Left lung (tissue), 10 donors: ENCODE results near the gene NT5DC3. TPM values are rescaled to one million over a fixed set of nuclear protein-coding genes. Genes with fewer than 3 reads are reported as not detected.

ENCODE experiments used
- ATAC-seq: fragments of 200-7000 bp; cut with Tn5 transposase; one replicate; pipeline ENCODE4 v1.9.1; 2020; ENCODE audit warnings: moderate library complexity
- DNase-seq, 4 donors: peaks; one replicate each; pipeline ENCODE4 v3.0.0-alpha.2; 2013 to 2020
- H3K27ac ChIP-seq, 2 donors: fragments of 200-600 bp; sonication (generic) in 1 of 2; one replicate each; pipeline versions ENCODE4 v1.5.0 to v1.8.0; 2020 to 2021
- H3K27me3 ChIP-seq, 2 donors: fragments of 200-600 bp; sonication (generic) in 1 of 2; one replicate each; pipeline versions ENCODE4 v1.5.0 to v1.8.0; 2020 to 2021
- H3K36me3 ChIP-seq, 2 donors: fragments of 200-600 bp; sonication (generic) in 1 of 2; one replicate each; pipeline versions ENCODE4 v1.5.0 to v1.8.0; 2020 to 2021
- H3K4me1 ChIP-seq, 2 donors: fragments of 200-600 bp; one replicate each; pipeline ENCODE4 v1.8.0; 2021
- H3K4me3 ChIP-seq, 2 donors: fragments of 200-600 bp; sonication (generic) in 1 of 2; one replicate each; pipeline versions ENCODE4 v1.5.0 to v1.8.0; 2020 to 2021; ENCODE audit warnings: mild to moderate bottlenecking in 1 of 2
- H3K9me3 ChIP-seq, 2 donors: fragments of 200-600 bp; sonication (generic) in 1 of 2; one replicate each; pipeline versions ENCODE4 v1.5.0 to v1.8.0; 2020 to 2021
- intact Hi-C, 2 donors: fragments of 100-400 bp; cut with DNase I; formaldehyde crosslinking; loops; one replicate each; pipeline versions ENCODE4 v1.11.2 to v1.14.2; 2022
- polyA plus RNA-seq, 6 donors: library from polyadenylated mRNA; unstranded; fragments of 120-200 nt; gene quantifications; one replicate each; pipeline ENCODE4 v1.2.1, GENCODE V29; 2013; ENCODE audit not compliant: insufficient read length in 6 of 6
- total RNA-seq, 2 donors: library from RNA; stranded (reverse); fragmentation: NEBNext Ultra II Directional; extraction: Animal tissue kit (Norgen Biotek cat#: 25700); gene quantifications; one replicate each; pipeline ENCODE4 v1.2.1, GENCODE V29; 2021
- TF ChIP-seq, protein P1 (sequence below), 2 donors: fragments of 200-600 bp; sonication (generic) in 1 of 2; IDR thresholded peaks; one replicate each; pipeline versions ENCODE4 v1.5.0 to v1.8.0; 2021; ENCODE audit warnings: antibody characterized with exemption in 2 of 2
- donor health status: DM: no; HTN: yes; CAD: no.
- donor health status: DM: no; HTN: no; CAD: no.

The NT5DC3 gene
- total and polyA plus RNA-seq, 8 donors, result 5.2 to 8.9 (median 7.5) TPM

DNA sequence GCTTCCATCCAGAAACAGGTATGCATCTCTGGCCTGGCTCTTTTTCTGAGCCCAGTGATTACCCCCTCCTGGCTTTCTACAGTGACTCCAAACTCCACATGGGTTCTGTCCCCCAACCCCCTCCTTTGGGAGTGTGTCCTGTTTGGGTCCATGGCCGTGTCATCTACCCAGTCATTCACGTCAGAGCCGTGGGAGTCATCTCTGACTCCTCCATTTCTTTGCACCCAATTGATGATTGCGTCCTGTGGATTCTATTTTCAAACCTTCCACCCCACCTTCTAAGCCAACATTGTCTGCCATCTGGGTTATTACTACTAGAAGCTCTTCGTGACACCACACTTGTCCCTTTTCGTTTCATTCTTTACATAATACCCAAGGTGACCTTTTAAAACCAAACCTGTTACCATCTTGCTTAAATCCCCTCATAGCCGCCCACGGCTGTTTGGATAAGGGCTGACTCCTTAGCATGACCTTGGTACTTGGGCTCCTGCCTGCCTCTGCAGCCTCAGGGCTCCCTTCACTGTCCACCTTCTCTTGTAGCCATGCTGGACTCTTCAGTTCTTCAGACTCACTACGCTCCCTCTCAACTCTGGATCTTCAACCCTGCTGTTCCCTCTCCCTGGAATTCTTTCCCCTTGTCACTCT, 38.1 kb upstream of the NT5DC3 start:
- Histone ChIP-seq H3K27ac (no peak overlapping the region), H3K27me3 (no peaks in the 10 kb centered on the region), H3K4me1 (no peaks in the 10 kb centered on the region), H3K9me3 (no peaks in the 10 kb centered on the region), H3K36me3 (no peaks in the 10 kb centered on the region), H3K4me3 (no peak overlapping the region)
- DNase-seq (no peak), ATAC-seq (no peak)
- TF ChIP-seq, protein P1, sequence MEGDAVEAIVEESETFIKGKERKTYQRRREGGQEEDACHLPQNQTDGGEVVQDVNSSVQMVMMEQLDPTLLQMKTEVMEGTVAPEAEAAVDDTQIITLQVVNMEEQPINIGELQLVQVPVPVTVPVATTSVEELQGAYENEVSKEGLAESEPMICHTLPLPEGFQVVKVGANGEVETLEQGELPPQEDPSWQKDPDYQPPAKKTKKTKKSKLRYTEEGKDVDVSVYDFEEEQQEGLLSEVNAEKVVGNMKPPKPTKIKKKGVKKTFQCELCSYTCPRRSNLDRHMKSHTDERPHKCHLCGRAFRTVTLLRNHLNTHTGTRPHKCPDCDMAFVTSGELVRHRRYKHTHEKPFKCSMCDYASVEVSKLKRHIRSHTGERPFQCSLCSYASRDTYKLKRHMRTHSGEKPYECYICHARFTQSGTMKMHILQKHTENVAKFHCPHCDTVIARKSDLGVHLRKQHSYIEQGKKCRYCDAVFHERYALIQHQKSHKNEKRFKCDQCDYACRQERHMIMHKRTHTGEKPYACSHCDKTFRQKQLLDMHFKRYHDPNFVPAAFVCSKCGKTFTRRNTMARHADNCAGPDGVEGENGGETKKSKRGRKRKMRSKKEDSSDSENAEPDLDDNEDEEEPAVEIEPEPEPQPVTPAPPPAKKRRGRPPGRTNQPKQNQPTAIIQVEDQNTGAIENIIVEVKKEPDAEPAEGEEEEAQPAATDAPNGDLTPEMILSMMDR (IDR thresholded peaks at IDR 0.05), result no peak
- intact Hi-C loops, result loop anchor here in 1 of 2 donors (5.0 kb wide), 1 partner anchor 228 kb away; no protein-coding TSS in a partner anchor

DNA sequence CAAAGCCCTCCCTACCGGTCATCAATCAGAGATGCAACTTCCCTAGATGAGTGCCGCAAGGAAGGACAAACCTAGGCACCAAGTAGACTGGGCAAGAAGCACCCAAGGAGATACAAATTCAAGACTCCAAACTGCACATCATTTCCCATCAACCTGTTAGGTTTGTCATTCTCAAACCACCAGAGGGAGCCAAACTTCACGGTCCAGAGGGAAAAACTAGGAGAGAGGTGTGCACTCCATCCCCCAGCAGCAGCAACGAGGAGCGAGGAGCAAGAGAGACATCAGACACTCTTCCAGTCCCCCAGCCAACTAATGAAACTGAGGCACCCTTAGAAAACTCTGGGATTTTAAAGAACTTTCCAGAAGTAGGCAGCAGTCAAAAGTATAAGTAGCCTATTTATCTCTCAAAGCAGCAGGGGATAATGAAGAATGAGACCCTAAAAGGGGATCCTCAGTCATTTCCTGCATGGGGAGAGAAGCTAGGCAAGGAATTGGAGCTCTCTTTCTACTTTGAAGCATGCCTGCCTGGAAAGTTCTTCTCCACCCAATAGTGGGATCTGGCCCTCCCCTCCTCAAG, 37.0 kb upstream of the NT5DC3 start:
- TF ChIP-seq, protein P1 (IDR thresholded peaks at IDR 0.05), result peak; percentile 45 to 56
- Histone ChIP-seq H3K9me3 (no peaks in the 10 kb centered on the region), H3K36me3 (no peaks in the 10 kb centered on the region), H3K4me1 (no peaks in the 10 kb centered on the region), H3K27me3 (no peaks in the 10 kb centered on the region), H3K27ac (no peak overlapping the region), H3K4me3 (no peak overlapping the region)
- intact Hi-C loops, result loop anchor here in 1 of 2 donors (5.0 kb wide), 1 partner anchor 229 kb away; no protein-coding TSS in a partner anchor
- DNase-seq (peak in 2 of 4 donors; percentile 36 to 61), ATAC-seq (peak; percentile 91)

DNA sequence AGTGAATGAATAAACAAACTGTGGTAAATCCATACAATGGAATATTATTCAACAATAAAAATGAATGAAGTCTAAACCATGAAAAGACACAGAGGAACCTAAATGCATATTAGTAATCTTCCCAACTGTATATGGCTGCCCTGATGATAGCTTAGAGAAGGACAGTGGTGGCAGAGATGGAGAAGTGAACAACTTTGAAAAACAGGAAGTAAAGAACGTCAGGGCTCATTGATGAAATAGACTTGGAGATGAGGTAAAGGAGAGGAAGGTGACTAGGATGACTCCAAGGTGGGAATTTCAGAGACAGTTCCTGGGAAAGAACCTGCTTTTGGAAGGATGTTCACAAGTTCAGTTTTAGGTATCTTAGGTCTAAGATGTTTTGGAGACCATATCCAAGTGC, 36.3 kb upstream of the NT5DC3 start:
- Histone ChIP-seq H3K27me3 (no peaks in the 10 kb centered on the region), H3K27ac (no peak overlapping the region), H3K4me3 (no peak overlapping the region), H3K4me1 (no peaks in the 10 kb centered on the region), H3K9me3 (no peaks in the 10 kb centered on the region), H3K36me3 (no peaks in the 10 kb centered on the region)
- ATAC-seq, result no peak
- TF ChIP-seq, protein P1 (IDR thresholded peaks at IDR 0.05), result no peak
- intact Hi-C loops, result loop anchor here in 1 of 2 donors (5.0 kb wide), 1 partner anchor 230 kb away; no protein-coding TSS in a partner anchor
- DNase-seq, result no peak

DNA sequence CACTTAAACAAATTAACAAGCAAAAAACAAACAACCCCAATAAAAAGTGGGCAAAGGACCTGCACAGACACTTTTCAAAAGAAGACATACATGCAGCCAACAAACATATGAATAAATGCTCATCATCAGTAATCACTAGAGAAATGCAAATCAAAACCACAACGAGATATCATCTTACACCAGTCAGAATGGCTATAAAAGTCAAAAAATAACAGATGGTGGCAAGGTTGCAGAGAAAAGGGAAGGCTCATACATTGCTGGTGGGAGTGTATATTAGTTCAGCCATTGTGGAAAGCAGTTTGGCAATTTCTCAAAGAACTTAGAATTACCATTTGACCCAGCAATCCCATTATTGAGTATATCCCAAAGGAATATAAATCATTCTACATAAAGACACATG, 34.6 kb upstream of the NT5DC3 start:
- DNase-seq (no peak), ATAC-seq (no peak)
- Histone ChIP-seq H3K36me3 (no peaks in the 10 kb centered on the region), H3K27me3 (no peaks in the 10 kb centered on the region), H3K9me3 (no peaks in the 10 kb centered on the region), H3K4me1 (no peaks in the 10 kb centered on the region), H3K27ac (no peak overlapping the region), H3K4me3 (no peak overlapping the region)
- TF ChIP-seq, protein P1 (IDR thresholded peaks at IDR 0.05), result no peak
- intact Hi-C loops, result loop anchor here in 1 of 2 donors (5.0 kb wide), 1 partner anchor 232 kb away; no protein-coding TSS in a partner anchor

DNA sequence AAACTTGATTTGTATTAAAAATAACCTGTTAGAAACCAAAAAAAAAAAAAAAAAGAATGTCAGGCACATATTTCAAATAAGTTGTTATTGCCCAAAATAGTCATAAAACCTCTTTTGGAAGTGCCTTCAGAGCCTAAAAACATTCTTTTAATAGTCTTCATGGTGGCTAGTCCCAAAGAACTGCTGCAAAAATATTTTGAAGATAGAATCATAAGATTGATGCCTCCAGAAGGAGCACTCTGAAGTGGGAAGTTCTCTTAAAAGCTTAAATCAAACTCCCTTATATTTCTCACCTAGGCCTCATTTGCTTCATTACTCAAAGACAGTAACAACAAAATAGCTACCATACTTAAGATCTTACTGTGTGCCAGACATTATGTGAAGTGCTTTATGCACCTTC, 27.2 kb upstream of the NT5DC3 start:
- Histone ChIP-seq H3K9me3 (no peaks in the 10 kb centered on the region), H3K4me3 (no peak overlapping the region), H3K4me1 (no peaks in the 10 kb centered on the region), H3K27me3 (no peaks in the 10 kb centered on the region), H3K27ac (no peak overlapping the region), H3K36me3 (no peaks in the 10 kb centered on the region)
- DNase-seq, result no peak
- ATAC-seq, result no peak
- intact Hi-C loops, result no loop called here
- TF ChIP-seq, protein P1 (IDR thresholded peaks at IDR 0.05), result no peak
